ENCODE results near the gene PPP1CB.

Gene PPP1CB

DNA sequence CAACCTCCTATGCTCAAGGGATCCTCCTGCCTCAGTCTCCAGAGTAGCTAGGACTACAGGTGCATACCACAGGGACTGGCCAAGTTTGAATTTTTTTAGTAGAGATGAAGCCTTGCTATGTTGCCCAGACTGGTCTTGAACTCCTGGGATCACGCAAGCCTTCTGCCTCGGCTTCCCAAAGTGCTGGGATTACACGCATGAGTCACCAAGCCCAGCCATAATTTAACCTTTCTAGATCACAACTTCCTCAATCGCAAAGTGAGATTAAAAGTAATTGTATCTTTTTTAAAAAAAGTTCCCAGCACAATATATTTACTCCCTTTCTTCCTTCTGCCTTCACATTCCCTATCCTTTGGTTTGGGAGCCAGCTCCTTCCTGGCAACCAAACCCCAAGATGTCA lies 5.8 kb upstream of the PPP1CB start:
- DNase-seq, result no peak

DNA sequence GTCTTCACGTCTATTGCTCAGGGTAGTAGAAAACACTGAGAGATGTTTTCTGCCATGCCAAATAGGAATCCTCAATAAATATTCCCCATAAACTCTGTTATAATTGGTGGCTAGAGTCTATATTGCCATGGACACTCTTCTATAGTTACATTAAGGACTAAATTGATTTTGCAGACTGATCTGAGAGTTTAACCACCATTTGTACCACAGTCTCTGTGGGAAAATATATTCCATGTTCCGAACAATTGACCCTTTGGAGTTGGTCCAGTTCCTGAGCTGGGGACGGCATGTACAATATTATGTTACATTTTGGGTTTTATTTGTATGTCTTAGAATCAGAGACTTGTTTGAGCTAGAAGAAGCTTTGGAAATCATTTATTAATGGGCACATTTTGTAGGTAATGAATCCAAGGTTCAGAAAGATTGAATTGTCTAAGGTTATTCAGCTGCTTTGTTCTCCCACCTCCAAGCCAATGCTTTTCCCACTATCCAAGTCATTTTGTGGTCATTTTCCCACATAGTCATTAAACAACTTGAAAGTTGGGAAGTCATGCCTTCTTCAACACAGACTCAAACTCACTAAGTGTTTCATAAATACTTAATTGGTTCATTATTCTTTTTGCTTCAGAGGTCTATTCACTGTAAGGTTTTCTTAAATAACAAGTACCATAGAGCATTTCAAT lies 5.1 kb upstream of the PPP1CB start:
- DNase-seq, result no peak

DNA sequence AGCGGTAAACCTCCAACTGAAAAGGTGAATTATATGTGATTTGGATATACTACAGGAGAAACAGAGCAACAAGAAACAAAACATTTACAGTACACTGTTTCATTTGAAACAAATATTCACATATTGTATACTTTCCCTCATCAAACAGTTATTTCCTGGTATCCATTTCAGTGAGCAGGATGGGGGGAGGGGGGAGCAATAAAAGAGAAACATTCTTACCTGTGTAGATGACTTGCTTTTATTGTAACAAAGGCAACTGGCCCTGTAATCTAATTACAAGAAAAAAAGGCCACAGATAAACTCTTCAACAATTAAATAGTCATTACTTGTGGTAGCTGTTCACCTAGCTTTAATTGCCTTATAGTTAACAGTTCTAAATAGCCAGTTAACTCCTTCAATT lies 3.9 kb upstream of the PPP1CB start:
- DNase-seq, result no peak

DNA sequence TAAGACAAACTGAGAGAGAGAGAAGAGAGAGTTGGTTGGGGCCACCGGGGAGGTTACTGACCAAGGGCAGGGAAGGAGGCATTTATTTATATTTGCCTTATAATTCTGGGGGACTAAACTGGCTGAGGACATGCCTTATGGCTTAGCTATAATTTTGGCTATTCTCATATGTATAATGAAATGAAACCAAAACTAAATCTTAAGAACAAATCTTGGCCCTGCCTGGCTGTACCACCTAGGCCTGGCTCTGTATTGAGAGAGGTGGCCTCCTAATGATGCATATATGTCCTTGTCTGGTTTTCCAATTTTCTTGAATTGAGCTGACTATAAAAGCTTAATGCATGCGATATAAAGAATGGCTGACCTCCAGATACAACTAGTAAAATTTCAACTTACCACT lies 3.5 kb upstream of the PPP1CB start:
- no peak for DNase-seq

DNA sequence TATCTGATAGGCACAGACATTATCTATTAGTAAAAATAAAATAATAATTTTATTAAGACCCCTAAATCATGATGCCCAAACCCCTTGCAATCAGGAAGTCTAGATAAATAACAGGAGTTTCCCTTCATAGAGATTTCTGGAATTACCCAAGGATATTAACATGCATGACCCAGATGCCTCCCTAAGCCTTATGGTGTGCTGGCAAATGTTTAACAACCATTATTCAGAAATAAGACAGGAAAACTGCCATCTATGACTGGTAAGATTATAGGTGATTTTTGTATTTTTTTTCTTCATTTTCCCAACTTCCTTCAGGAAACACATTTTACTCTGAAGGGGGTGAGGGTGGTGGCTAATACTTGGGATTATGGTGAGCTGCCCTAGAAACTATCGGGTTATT lies 2.7 kb upstream of the PPP1CB start:
- no peak for DNase-seq

DNA sequence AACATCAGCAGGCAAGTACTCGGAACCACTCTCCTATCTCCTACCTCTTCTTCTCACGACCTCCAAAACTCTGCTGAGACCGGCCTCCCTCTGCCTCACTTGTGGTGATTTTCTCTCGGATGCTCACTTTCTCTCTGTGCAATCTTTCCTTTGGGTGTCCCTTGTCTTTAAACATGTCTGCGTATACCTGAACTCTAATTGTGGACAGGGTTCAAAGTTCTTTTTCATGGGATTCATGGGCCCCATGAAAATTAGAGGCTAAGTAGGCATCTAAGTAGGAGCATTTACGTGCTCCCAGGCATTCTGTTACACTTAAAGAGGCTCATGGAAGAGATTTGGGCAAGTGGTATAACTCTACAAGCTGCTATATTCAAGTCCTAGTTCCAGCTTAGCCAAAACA lies 2.1 kb upstream of the PPP1CB start:
- no peak for DNase-seq

DNA sequence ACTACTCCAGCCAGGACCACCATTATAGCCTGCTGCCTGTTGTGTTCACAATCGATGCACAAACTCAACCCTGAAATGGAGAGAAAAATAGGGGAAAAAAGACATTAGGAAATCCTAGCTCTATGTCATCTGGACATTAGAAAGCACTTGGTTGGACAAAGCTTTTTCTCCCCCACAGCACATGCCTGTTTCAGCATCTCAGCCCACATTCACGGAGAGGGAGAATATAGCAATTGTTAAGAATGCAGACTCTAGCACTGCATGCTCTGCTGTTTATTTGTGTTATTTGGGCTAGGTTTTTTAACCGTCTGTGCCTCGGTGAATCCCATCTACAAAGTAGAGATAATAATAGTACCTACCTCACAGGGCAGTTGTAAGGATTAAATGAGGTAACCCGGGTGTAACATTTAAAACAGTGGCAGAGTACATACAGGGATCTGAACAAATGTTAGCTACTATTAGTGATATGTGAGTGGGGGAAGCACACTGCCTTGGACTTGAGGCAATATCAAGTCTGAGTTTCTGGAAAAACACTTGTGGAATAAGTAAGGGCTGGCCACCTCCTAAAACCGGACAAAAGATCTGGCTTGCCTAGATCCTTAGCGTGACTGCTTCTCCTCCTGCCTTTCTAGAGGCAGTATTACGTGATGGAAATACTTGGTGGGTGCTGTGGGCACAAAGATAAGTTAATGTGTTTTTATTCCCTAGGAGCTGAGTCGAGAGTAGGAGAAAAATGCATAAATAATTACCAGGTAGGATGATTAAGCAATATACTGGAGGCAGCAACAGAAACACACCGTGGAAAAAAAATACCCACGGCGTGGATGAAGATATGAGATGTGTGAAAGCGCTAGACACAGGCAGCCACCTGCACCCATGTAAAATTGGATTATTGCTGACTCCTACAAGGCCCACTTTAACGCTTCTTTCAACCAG lies 1.0 kb upstream of the PPP1CB start:
- DNase-seq, result peak; percentile 17 to 48

DNA sequence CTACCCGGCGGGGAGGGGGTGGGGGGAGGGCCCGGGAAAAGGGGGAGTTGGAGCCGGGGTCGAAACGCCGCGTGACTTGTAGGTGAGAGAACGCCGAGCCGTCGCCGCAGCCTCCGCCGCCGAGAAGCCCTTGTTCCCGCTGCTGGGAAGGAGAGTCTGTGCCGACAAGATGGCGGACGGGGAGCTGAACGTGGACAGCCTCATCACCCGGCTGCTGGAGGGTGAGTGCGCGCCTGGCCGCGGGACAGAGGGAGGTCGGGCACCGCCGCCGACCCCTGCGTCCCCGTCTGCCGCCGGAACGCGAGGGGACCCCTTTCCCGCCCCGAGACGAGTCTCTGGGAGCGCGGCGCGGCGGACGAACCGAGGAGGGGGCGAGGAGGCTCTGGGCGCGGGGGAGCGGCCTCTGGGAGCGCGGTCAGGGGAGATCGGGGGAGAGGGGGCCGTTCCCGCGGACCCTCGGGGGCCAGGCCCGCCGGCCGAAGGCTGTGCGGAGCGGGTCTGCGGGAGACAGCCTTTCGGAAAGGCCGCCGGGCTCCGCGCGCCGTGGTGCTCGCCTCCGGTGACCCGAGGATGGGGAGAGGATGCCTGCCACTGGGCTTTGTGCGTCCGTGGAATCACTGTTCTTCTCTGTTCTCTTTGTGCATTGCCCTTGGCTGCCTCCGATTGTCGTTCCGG lies 463 bp downstream of the PPP1CB start:
- DNase-seq, result peak; percentile 18 to 24

DNA sequence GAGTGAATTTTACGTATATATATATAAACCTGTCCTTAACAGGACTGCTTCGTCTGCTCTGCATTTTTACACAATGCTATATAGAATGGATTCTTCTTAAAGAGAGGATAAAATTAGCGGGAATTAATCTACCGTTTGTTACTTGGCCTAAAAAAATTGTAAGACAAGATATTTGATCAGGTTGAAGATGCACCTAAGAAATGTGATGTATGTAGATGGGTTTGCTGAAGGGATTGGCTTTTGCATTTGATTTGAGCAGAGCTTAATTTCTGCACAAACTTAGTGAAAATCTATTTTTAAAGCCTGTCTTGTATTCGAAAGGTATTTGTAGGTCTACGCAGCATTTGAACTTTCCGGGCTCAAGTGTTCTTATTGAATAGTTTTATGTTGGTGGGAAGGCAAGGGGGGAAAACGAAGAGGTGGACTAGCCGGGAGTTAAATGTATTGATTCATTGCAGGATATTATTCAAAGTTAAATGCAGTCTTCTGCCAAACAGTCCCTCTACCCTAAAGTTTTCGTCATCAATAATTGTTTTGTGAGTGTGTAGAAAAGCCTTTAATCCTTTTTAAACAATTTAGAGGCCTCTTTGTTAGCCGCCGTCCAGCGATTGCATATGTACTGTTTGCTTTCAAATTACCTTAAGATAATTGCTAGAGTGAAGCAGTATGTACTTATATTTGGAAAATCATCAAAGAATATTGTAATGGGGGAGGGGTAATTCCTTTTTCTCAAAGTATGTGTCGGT lies 1.2 kb downstream of the PPP1CB start:
- DNase-seq, result no peak

DNA sequence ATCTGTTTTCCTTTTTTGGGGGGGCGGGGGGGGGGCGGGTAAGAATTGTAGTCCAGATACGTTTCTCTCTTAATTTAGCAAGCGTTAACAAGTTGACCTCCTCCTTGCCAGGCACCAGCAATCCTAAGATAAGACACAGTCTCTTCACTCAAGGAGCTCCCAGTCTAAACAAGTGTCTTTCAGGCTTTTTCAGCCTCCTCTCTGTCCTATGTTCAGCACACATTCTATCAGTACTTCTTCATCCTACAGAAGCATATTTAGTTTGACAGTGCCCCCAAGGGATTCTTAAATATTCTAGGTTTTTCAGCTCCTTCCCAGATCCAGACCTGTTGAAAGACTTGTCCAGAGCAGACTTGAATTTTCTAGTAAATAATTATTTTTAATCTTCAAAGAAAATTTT lies 2.7 kb downstream of the PPP1CB start:
- DNase-seq, result no peak

DNA sequence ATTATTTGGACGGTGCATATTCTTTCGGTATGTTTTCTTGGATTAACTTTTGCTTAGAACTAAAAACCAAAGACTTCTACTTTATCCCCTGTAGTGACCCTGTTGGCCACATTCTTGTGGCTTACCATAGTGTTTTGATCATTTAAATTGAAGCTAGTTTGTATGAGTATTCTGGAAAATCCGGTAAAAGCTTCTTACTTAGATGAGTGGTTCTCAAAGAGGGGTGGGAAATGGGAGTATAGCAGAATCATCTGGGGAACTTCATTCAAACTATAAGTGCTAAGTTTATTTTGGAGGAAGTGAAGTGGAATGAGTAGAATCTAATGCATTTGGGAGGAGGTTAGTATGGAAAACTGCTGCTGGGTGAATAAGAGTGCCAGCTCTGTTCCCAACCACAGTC lies 3.8 kb downstream of the PPP1CB start:
- no peak for DNase-seq

DNA sequence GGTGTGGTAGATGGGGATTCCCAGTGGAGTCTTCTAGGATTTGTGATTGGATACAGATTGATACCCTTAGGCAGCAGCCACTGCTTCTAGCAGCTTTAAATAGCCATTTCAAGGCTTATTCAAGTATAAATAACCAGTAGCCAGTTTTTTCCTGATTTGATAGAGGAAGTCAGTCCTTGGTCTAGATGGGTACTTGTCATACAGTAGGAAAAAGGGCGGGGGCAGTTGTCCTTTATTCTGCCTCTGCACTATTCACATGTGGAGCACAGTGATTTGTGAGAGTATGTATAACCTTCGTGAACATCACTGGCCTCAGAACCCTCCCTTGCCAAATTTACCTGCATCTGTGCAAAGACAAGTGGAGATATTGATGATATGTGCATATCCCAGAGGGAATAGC lies 6.8 kb downstream of the PPP1CB start:
- no peak for DNase-seq

DNA sequence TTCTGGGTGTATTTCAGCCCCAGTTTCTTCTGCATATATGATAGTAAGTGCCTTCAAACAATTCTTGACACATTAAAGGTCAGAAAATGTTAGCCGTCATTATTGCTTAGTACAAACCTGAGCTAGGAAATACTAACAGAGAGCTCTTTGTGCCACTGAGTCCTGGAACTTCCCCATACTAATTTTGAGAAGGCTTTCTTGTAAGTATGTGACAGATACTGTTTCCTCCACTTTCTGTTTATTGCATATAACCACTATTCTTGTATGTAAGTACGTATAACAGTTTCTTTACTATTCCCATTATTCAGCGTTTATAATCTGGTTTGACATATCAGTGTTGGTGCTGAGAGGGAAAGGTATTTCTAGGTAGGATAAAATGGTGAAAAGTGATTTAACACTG lies 9.8 kb downstream of the PPP1CB start:
- DNase-seq, result no peak

DNA sequence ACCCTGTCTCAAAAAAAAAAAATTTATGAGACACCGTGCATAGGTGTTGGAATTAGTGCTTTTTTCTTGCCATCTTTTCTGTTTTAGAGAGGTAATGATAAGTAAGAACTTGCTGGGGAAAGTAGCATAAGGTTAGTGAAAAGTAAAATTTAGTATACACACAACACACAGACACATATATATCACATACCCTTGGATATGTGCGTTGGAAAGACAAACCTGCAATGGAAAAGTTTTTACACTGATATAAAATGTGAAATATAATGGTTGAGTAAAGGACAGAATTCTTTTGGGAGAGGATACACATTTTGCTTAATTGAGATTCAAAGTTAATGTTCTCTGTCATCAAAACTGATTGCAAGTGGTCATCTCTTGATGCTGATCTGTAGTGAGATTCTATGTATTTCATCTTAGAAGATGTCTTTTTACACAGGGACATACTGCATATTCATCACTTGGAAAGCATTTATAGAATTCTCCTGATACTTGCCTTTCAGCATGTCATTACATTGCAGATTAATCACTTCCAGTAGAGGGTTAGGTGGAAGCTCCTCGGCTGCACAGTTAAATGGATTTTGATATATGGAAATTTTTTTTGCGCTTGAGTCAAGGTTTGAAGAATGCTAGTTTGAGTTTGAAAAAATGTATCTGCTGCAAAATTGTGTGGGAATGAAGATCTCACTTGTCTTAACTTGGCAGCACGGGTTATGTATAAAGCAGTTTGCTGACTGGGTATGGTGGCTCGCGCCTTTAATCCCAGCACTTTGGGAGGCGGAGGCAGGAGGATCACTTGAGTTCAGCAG lies 13.5 kb downstream of the PPP1CB start:
- DNase-seq, result no peak

DNA sequence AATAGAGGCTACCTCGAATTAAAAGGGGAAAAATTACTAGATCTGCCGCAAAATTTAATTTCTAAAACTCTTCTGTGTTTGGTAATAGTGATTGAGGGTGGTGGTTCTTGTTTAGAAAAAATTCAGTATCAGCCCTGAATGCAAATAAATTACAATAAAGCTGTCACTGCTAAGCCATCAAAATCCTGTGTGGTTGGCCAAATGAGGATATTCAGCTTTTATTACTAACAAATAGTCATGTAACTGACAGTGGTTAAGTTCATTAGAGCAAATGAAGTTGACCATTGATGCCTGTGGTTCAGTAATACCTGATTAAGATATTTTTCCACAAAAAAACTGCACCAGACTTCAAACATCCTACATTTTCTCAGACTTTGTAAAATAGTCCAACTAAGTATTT lies 14.4 kb downstream of the PPP1CB start:
- no peak for DNase-seq

DNA sequence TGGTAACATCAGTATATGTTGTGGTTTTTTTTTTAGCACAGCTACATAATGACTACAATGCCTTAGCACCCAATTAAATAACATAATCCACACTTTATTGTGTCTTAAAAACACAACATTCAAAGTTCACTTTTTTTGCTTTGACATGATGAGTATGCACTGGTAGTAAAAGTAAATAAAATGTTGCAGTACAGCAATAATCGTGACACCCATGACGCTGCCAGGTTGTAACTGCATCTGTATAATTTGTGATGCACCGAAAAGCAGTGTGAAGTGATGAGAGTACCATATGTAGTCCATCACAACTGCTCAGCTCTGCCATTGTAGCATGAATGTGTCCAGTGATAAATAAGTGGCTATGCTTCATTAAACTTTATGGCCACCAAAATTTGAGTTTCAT lies 15.7 kb downstream of the PPP1CB start:
- no peak for DNase-seq

DNA sequence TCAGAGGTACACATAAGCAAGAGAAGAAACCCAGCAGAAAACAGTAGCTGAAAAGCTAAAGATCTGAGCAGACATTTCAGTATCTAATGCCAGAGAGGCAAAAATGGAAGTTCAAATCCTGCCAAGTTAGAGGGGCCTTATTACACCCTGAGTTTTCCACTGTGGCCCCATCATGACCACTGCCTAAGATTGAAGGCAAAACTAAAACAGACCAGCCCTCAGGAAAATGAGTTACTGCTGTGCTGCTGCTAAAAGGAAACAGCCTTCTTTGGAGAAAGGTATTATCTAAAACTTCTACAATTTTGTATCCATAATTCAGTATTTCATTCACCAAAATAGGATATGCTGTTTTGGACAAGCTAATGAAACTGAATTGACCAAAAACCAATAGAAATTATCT lies 16.8 kb downstream of the PPP1CB start:
- no peak for DNase-seq

DNA sequence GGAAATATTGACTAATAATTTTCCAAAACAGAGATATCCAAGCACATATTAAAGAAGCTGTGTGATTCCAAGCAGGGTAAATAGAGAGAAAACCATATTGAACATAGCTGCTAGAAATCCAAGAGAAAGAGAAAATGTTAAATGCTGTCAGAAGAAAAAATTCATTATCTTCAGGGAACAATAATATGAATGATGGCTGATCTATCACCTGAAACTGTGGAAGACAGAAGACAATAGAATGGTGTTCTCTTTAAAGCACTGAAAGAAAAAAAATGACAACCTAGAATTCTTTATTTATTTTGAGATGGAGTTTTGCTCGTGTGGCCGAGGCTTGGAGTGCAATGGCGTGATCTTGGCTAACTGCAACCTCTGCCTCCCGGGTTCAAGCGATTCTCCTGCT lies 17.3 kb downstream of the PPP1CB start:
- no peak for DNase-seq

DNA sequence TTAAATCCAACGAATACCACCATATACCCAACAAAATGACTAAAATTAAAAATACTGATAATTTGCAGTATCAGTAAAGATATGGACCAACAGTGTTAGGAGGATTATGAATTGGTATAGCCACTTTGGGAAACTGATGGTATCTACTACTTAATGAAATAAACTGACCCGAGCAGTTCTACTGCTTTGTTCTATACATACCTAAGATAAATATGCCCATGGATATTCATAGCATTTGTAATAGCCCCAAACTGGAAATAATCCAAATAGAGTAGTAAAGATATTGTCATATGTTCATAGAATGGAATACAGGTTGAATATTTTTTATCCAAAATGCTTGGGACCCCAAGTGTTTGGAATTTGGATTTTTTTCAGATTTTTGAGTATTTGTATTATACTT lies 20.7 kb downstream of the PPP1CB start:
- DNase-seq, result no peak

DNA sequence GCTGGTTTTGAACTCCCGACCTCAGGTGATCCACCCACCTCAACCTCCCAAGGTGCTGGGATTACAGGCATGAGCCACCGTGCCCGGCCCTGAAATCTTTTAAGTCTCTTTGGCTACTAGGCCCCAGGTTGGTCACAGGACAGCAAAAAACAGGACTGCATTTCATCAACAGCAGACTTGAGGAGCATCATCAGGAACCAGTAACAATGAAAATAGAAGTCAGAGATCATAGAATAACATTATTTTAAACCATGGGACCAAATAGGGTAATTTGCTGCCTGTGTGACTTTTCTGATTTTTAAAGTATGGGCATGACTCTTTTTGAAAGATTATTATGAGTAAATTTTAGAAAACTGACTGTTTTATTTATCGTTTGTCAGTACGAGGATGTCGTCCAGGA lies 24.8 kb downstream of the PPP1CB start:
- DNase-seq, result no peak

DNA sequence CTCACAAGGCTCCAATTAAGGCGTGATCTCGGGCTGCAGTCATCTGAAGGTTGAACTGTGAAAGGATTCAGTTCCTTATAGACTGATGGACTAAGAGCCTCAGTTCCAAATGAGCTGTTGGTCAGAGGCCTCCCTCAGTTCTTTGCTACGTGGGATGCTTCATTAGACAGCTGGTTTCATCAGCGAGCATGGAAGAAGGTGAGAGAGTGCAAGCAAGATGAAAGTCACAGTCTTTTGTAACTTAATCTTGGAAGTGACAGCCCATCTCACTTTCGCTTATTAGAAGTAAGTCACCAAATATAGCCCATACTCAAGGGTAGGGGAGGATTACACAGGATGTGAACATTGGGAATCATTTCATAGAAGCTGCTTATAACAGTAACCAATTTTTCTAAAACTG lies 26.8 kb downstream of the PPP1CB start:
- no peak for DNase-seq

DNA sequence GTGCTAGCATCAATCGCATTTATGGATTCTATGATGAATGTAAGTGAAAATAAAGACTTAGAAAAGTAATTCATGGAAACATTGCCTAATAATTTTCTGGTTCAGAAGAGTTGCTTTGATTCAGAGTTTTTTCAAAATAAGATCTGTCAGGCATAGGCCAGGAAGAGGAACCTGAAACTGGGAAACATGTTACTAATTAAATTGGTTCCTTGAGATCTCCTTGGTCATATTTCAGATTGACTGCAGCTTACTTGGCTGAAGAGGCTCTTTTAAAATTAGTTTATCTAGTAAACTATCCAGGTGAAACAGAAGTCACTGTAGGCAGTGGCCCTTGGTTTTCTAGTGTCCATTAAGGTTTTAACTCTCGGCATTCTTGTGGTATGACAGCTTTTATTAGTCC lies 27.4 kb downstream of the PPP1CB start:
- no peak for DNase-seq
